Esophagus squamous epithelium (tissue), 5 donors: ENCODE measurements around the gene TTC3. TPM values are rescaled to one million over a fixed set of nuclear protein-coding genes. Genes with fewer than 3 reads are reported as not detected.

Experiments
- DNase-seq: peaks from one replicate; lab custom pipeline; 2025; lab: John Stamatoyannopoulos, UW
- H3K27ac ChIP-seq, 4 donors: fragments of 200-600 bp; sonication (generic); one replicate each; pipeline ENCODE4 v1.5.1; 2016 to 2019; ENCODE audit warnings: mild to moderate bottlenecking in 1 of 4
- H3K27me3 ChIP-seq, 4 donors: fragments of 200-600 bp; sonication (generic); 1 replicate in 3 of 4; 2 replicates in 1 of 4; pipeline versions ENCODE4 v1.5.1 to v1.6.0; 2017 to 2021; ENCODE audit warnings: antibody characterized with exemption in 1 of 4
- H3K36me3 ChIP-seq, 3 donors: fragments of 200-600 bp; sonication (generic); one replicate each; pipeline ENCODE4 v1.5.1; 2016 to 2019
- H3K4me1 ChIP-seq, 3 donors: fragments of 200-600 bp; sonication (generic); one replicate each; pipeline ENCODE4 v1.5.1; 2017 to 2019
- H3K4me3 ChIP-seq, 4 donors: fragments of 200-600 bp; sonication (generic); 1 replicate in 3 of 4; 2 replicates in 1 of 4; pipeline ENCODE4 v1.5.1; 2016 to 2019; ENCODE audit warnings: mild to moderate bottlenecking in 2 of 4, moderate library complexity in 1 of 4
- H3K9me3 ChIP-seq, 3 donors: fragments of 200-600 bp; sonication (generic); one replicate each; pipeline ENCODE4 v1.5.1; 2016 to 2019
- POLR2A ChIP-seq, 4 donors: fragments of 450-650 bp; IDR thresholded peaks; one replicate each; pipeline ENCODE4 v1.6.1; 2017; ENCODE audit warnings: antibody characterized with exemption in 4 of 4, mild to moderate bottlenecking in 4 of 4, moderate library complexity in 3 of 4
- WGBS, 2 donors: methylation state at CpG; one replicate each; pipeline ENCODE4 v1.1.5; 2018; 5-methylcytosine and 5-hydroxymethylcytosine counted together
- intact Hi-C: fragments of 100-400 bp; cut with DNase I; formaldehyde crosslinking; loops from one replicate; pipeline ENCODE4 v1.15.0; 2022
- total RNA-seq, 4 donors: library from RNA; depleted of rRNA; stranded (reverse); fragments of >200 nt; gene quantifications; one replicate each; pipeline ENCODE4 v1.1.0, GENCODE V29; 2016
- TF ChIP-seq, protein P1 (sequence below), 6 experiments: fragments of 450-650 bp in 4 of 6; fragments of 200-600 bp in 2 of 6; sonication (generic) in 2 of 6; IDR thresholded peaks; one replicate each; pipeline ENCODE4 v1.5.1; 2016 to 2019; ENCODE audit warnings: antibody characterized with exemption in 6 of 6, mild to moderate bottlenecking in 4 of 6, moderate library complexity in 4 of 6
- donor health status: DM: yes; HTN: yes; CAD: no.

The TTC3 gene
- total RNA-seq, 4 donors from 2014 or later = 41.2 to 80.1 (median 64.1) TPM

DNA sequence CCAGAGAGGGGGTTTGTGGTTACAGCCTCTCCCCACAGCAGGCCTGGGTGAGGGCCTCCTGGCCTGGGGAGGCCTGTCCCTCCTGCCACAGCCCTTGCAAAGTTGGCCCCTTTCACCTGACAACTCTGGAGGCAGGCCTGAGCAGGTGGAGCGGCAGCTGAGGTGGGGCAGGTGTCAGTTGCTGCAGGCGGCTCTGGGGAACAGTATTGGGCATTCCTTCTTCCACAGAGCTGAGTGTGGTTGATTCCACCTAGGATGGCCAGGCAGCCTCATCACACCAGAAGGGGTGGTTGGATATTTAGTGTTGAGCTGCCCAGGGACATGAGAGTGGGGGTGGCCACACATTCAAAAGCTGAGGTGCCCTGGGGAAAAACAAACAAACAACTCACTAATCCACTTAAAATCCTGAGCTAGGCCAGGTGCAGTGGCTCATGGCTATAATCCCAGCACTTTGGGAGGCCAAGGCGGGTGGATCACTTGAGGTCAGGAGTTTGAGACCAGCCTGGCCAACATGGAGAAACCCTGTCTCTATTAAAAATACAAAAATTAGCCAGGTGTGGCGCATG is 31.3 kb upstream of the TTC3 start:
- H3K9me3 ChIP-seq = no peaks in the 10 kb centered on the region
- no peak for DNase-seq
- peaks cover 0 to 2% (median 0%) of the 10 kb centered on the region in 4 donors for H3K27me3 ChIP-seq
- H3K4me3 ChIP-seq = no peak overlapping the region
- WGBS, 2 donors = 75 to 87% methylated on average over 2 to 3 of the region's 4 CpGs
- peaks cover 2 to 16% (median 3%) of the 10 kb centered on the region in 3 donors for H3K4me1 ChIP-seq
- H3K36me3 ChIP-seq = no peaks in the 10 kb centered on the region
- H3K27ac ChIP-seq = no peak overlapping the region
- TF ChIP-seq, protein P1, sequence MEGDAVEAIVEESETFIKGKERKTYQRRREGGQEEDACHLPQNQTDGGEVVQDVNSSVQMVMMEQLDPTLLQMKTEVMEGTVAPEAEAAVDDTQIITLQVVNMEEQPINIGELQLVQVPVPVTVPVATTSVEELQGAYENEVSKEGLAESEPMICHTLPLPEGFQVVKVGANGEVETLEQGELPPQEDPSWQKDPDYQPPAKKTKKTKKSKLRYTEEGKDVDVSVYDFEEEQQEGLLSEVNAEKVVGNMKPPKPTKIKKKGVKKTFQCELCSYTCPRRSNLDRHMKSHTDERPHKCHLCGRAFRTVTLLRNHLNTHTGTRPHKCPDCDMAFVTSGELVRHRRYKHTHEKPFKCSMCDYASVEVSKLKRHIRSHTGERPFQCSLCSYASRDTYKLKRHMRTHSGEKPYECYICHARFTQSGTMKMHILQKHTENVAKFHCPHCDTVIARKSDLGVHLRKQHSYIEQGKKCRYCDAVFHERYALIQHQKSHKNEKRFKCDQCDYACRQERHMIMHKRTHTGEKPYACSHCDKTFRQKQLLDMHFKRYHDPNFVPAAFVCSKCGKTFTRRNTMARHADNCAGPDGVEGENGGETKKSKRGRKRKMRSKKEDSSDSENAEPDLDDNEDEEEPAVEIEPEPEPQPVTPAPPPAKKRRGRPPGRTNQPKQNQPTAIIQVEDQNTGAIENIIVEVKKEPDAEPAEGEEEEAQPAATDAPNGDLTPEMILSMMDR (IDR thresholded peaks at IDR 0.05) = no peak
- no peak for TF ChIP-seq POLR2A (IDR thresholded peaks at IDR 0.05)
- intact Hi-C loops = no loop called here

- TF ChIP-seq, protein P1 (IDR thresholded peaks at IDR 0.05) = no peak
- no peak for TF ChIP-seq POLR2A (IDR thresholded peaks at IDR 0.05)
- peaks cover 4 to 24% (median 5%) of the 10 kb centered on the region in 3 donors for H3K4me1 ChIP-seq
- DNase-seq = no peak
- no peak overlapping the region for H3K4me3 ChIP-seq
- no peaks in the 10 kb centered on the region for H3K36me3 ChIP-seq
- no peak overlapping the region for H3K27ac ChIP-seq
- WGBS, 2 donors = 81 to 89% methylated on average over 4 to 6 of the region's 6 CpGs
- intact Hi-C loops = no loop called here
- H3K9me3 ChIP-seq = no peaks in the 10 kb centered on the region
- H3K27me3 ChIP-seq = peaks cover 0 to 7% (median 0%) of the 10 kb centered on the region in 4 donors
These were observed 29.2 kb upstream of the TTC3 start for GRCh38 chr21:37043818-37044217.

GRCh38 chr21:37044643-37045042 is 28.4 kb upstream of the TTC3 start:
- no peak overlapping the region for H3K27ac ChIP-seq
- WGBS, 2 donors = 96 to 100% methylated on average over 2 to 3 of the region's 3 CpGs
- peaks cover 0 to 7% (median 0%) of the 10 kb centered on the region in 4 donors for H3K27me3 ChIP-seq

GRCh38 chr21:37045149-37045548 is 27.9 kb upstream of the TTC3 start:
- Histone ChIP-seq H3K36me3 (no peaks in the 10 kb centered on the region), H3K27ac (no peak overlapping the region), H3K4me1 (peaks cover 4 to 24% (median 5%) of the 10 kb centered on the region in 3 donors), H3K9me3 (no peaks in the 10 kb centered on the region), H3K27me3 (peaks cover 0 to 7% (median 0%) of the 10 kb centered on the region in 4 donors), H3K4me3 (no peak overlapping the region)
- WGBS, 2 donors = 62 to 71% methylated on average over 6 of the region's 6 CpGs
- no peak for TF ChIP-seq POLR2A (IDR thresholded peaks at IDR 0.05)
- TF ChIP-seq, protein P1 (IDR thresholded peaks at IDR 0.05) = no peak
- intact Hi-C loops = no loop called here
- no peak for DNase-seq

More at GRCh38 chr21:37044643-37045042, 28.4 kb upstream of the TTC3 start:
- Histone ChIP-seq H3K4me1 (peaks cover 4 to 24% (median 5%) of the 10 kb centered on the region in 3 donors), H3K9me3 (no peaks in the 10 kb centered on the region), H3K36me3 (no peaks in the 10 kb centered on the region), H3K4me3 (no peak overlapping the region)
- intact Hi-C loops = no loop called here
- TF ChIP-seq, protein P1 (IDR thresholded peaks at IDR 0.05) = no peak
- no peak for TF ChIP-seq POLR2A (IDR thresholded peaks at IDR 0.05)
- DNase-seq = no peak

GRCh38 chr21:37045556-37045955 is 27.5 kb upstream of the TTC3 start:
- no peak for TF ChIP-seq POLR2A (IDR thresholded peaks at IDR 0.05)
- TF ChIP-seq, protein P1 (IDR thresholded peaks at IDR 0.05) = no peak
- Histone ChIP-seq H3K36me3 (no peaks in the 10 kb centered on the region), H3K27me3 (peaks cover 0 to 7% (median 0%) of the 10 kb centered on the region in 4 donors), H3K4me1 (peaks cover 4 to 24% (median 5%) of the 10 kb centered on the region in 3 donors), H3K27ac (no peak overlapping the region), H3K4me3 (no peak overlapping the region), H3K9me3 (no peaks in the 10 kb centered on the region)
- no peak for DNase-seq
- WGBS, 2 donors = 74 to 86% methylated on average over 6 of the region's 6 CpGs
- intact Hi-C loops = no loop called here
